Measurements from ENCODE around the gene CDCP2. TPM values are rescaled to one million over a fixed set of nuclear protein-coding genes. Genes with fewer than 3 reads are reported as not detected.

The CDCP2 gene
- total and polyA plus RNA-seq, 2 experiments from 2014 or later, result not detected

DNA sequence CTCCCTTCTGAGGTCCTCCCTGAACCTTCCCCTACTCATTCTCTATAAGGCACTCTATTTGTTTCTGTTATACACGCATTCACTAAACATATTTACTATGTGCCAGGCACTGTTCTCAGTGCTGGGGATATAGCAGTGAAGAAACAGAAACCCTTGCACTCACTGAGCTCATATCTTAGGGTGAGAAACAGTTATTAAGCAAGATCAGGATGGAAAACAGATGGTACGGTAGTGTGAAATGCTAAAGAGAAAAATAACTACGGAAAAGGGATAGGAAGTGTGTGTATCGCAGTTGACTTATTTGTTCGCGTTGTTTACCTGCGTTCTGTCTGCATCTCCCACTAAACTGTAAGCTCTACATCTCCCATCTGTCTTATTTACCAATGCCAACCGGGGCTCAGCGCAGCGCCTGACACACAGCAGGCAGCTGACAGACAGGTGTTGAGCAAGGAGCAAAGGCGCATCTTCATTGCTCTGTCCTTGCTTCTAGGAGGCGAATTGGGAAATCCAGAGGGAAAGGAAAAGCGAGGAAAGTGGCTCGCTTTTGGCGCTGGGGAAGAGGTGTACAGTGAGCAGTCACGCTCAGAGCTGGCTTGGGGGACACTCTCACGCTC is 46.5 kb upstream of the CDCP2 start:
- peak overlapping the region; percentile 96 for H3K4me3 Mint-ChIP-seq
- H3K36me3 Mint-ChIP-seq (ENCODE audit: low read depth), result peaks cover 4% of the 10 kb centered on the region
- DNase-seq (ENCODE audit: low spot score) (peak; percentile 41), ATAC-seq (peak; percentile 33)
- H3F3A ChIP-seq (replicated peaks; ENCODE audit: low read depth), result no peaks in the 10 kb centered on the region
- peaks cover 32% of the 10 kb centered on the region for H4K20me1 ChIP-seq (replicated peaks; ENCODE audit: insufficient read depth)
- H2AFZ ChIP-seq, result peak overlapping the region; percentile 5; the same call in 1 of the 2 replicates
- no peaks in the 10 kb centered on the region for H3K9me3 Mint-ChIP-seq
- H3K27ac ChIP-seq (ENCODE audit: low read depth), result no peak overlapping the region
- peaks cover 2% of the 10 kb centered on the region for H3K27me3 Mint-ChIP-seq (ENCODE audit: insufficient read depth, low read depth, poor library complexity)
- H3K9me2 ChIP-seq (ENCODE audit: insufficient read depth), result no peaks in the 10 kb centered on the region
- H3K4me2 ChIP-seq, result peak overlapping the region; percentile 78
- H3K4me1 Mint-ChIP-seq, result peaks cover 12% of the 10 kb centered on the region
- peak overlapping the region; percentile 90 for H3K4me3 ChIP-seq
- H3K4me1 ChIP-seq (ENCODE audit: insufficient read depth), result peaks cover 16% of the 10 kb centered on the region
- H3K27me3 ChIP-seq (ENCODE audit: insufficient read depth), result no peaks in the 10 kb centered on the region
- peaks cover 40% of the 10 kb centered on the region for H3K79me2 ChIP-seq (replicated peaks; ENCODE audit: insufficient read depth)
- TF ChIP-seq, protein P1, sequence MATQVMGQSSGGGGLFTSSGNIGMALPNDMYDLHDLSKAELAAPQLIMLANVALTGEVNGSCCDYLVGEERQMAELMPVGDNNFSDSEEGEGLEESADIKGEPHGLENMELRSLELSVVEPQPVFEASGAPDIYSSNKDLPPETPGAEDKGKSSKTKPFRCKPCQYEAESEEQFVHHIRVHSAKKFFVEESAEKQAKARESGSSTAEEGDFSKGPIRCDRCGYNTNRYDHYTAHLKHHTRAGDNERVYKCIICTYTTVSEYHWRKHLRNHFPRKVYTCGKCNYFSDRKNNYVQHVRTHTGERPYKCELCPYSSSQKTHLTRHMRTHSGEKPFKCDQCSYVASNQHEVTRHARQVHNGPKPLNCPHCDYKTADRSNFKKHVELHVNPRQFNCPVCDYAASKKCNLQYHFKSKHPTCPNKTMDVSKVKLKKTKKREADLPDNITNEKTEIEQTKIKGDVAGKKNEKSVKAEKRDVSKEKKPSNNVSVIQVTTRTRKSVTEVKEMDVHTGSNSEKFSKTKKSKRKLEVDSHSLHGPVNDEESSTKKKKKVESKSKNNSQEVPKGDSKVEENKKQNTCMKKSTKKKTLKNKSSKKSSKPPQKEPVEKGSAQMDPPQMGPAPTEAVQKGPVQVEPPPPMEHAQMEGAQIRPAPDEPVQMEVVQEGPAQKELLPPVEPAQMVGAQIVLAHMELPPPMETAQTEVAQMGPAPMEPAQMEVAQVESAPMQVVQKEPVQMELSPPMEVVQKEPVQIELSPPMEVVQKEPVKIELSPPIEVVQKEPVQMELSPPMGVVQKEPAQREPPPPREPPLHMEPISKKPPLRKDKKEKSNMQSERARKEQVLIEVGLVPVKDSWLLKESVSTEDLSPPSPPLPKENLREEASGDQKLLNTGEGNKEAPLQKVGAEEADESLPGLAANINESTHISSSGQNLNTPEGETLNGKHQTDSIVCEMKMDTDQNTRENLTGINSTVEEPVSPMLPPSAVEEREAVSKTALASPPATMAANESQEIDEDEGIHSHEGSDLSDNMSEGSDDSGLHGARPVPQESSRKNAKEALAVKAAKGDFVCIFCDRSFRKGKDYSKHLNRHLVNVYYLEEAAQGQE (IDR thresholded peaks at IDR 0.05; ENCODE audit: unreplicated experiment), result no peak
- TF ChIP-seq STAT1 (IDR thresholded peaks at IDR 0.05; ENCODE audit: unreplicated experiment), result no peak
- TF ChIP-seq CREB1 (CRISPR knock-in tag; IDR thresholded peaks at IDR 0.05; ENCODE audit: low read depth), result no peak
- TF ChIP-seq, protein P2, sequence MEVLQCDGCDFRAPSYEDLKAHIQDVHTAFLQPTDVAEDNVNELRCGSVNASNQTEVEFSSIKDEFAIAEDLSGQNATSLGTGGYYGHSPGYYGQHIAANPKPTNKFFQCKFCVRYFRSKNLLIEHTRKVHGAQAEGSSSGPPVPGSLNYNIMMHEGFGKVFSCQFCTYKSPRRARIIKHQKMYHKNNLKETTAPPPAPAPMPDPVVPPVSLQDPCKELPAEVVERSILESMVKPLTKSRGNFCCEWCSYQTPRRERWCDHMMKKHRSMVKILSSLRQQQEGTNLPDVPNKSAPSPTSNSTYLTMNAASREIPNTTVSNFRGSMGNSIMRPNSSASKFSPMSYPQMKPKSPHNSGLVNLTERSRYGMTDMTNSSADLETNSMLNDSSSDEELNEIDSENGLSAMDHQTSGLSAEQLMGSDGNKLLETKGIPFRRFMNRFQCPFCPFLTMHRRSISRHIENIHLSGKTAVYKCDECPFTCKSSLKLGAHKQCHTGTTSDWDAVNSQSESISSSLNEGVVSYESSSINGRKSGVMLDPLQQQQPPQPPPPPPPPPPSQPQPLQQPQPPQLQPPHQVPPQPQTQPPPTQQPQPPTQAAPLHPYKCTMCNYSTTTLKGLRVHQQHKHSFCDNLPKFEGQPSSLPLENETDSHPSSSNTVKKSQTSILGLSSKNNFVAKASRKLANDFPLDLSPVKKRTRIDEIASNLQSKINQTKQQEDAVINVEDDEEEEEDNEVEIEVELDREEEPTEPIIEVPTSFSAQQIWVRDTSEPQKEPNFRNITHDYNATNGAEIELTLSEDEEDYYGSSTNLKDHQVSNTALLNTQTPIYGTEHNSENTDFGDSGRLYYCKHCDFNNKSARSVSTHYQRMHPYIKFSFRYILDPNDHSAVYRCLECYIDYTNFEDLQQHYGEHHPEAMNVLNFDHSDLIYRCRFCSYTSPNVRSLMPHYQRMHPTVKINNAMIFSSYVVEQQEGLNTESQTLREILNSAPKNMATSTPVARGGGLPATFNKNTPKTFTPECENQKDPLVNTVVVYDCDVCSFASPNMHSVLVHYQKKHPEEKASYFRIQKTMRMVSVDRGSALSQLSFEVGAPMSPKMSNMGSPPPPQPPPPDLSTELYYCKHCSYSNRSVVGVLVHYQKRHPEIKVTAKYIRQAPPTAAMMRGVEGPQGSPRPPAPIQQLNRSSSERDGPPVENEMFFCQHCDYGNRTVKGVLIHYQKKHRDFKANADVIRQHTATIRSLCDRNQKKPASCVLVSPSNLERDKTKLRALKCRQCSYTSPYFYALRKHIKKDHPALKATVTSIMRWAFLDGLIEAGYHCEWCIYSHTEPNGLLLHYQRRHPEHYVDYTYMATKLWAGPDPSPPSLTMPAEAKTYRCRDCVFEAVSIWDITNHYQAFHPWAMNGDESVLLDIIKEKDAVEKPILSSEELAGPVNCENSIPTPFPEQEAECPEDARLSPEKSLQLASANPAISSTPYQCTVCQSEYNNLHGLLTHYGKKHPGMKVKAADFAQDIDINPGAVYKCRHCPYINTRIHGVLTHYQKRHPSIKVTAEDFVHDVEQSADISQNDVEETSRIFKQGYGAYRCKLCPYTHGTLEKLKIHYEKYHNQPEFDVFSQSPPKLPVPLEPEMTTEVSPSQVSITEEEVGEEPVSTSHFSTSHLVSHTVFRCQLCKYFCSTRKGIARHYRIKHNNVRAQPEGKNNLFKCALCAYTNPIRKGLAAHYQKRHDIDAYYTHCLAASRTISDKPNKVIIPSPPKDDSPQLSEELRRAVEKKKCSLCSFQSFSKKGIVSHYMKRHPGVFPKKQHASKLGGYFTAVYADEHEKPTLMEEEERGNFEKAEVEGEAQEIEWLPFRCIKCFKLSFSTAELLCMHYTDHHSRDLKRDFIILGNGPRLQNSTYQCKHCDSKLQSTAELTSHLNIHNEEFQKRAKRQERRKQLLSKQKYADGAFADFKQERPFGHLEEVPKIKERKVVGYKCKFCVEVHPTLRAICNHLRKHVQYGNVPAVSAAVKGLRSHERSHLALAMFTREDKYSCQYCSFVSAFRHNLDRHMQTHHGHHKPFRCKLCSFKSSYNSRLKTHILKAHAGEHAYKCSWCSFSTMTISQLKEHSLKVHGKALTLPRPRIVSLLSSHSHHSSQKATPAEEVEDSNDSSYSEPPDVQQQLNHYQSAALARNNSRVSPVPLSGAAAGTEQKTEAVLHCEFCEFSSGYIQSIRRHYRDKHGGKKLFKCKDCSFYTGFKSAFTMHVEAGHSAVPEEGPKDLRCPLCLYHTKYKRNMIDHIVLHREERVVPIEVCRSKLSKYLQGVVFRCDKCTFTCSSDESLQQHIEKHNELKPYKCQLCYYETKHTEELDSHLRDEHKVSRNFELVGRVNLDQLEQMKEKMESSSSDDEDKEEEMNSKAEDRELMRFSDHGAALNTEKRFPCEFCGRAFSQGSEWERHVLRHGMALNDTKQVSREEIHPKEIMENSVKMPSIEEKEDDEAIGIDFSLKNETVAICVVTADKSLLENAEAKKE (CRISPR knock-in tag; IDR thresholded peaks at IDR 0.05), result no peak
- TF ChIP-seq JUNB (IDR thresholded peaks at IDR 0.05; ENCODE audit: unreplicated experiment), result no peak
- TF ChIP-seq, protein P3, sequence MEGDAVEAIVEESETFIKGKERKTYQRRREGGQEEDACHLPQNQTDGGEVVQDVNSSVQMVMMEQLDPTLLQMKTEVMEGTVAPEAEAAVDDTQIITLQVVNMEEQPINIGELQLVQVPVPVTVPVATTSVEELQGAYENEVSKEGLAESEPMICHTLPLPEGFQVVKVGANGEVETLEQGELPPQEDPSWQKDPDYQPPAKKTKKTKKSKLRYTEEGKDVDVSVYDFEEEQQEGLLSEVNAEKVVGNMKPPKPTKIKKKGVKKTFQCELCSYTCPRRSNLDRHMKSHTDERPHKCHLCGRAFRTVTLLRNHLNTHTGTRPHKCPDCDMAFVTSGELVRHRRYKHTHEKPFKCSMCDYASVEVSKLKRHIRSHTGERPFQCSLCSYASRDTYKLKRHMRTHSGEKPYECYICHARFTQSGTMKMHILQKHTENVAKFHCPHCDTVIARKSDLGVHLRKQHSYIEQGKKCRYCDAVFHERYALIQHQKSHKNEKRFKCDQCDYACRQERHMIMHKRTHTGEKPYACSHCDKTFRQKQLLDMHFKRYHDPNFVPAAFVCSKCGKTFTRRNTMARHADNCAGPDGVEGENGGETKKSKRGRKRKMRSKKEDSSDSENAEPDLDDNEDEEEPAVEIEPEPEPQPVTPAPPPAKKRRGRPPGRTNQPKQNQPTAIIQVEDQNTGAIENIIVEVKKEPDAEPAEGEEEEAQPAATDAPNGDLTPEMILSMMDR (conservative IDR thresholded peaks at IDR 0.05; ENCODE audit: low read depth in 2 of 2), result no peak
- TF ChIP-seq NANOG (IDR thresholded peaks at IDR 0.05; ENCODE audit: borderline replicate concordance), result no peak
- no peak for TF ChIP-seq POLR2AphosphoS5 (IDR thresholded peaks at IDR 0.05; ENCODE audit: low read depth)
- TF ChIP-seq EZH2 (IDR thresholded peaks at IDR 0.05; ENCODE audit: low read depth, unreplicated experiment), result no peak
- TF ChIP-seq ZNF114 (CRISPR knock-in tag; IDR thresholded peaks at IDR 0.05), result no peak
- no peak for TF ChIP-seq ZNF331 (CRISPR knock-in tag; IDR thresholded peaks at IDR 0.05; ENCODE audit: low read depth)
- TF ChIP-seq, protein P4, sequence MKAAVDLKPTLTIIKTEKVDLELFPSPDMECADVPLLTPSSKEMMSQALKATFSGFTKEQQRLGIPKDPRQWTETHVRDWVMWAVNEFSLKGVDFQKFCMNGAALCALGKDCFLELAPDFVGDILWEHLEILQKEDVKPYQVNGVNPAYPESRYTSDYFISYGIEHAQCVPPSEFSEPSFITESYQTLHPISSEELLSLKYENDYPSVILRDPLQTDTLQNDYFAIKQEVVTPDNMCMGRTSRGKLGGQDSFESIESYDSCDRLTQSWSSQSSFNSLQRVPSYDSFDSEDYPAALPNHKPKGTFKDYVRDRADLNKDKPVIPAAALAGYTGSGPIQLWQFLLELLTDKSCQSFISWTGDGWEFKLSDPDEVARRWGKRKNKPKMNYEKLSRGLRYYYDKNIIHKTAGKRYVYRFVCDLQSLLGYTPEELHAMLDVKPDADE (IDR thresholded peaks at IDR 0.05), result no peak
- no peak for TF ChIP-seq EZH2phosphoT487 (IDR thresholded peaks at IDR 0.05; ENCODE audit: unreplicated experiment)
- H3K27ac Mint-ChIP-seq, result peak overlapping the region; percentile 20; the same call in 1 of the 2 replicates
- no peaks in the 10 kb centered on the region for H3K36me3 ChIP-seq (ENCODE audit: insufficient read depth)

Measured in GM23338 (cell line).